ENCODE results near the gene GRIA4. TPM values are rescaled to one million over a fixed set of nuclear protein-coding genes. Genes with fewer than 3 reads are reported as not detected.

Gene GRIA4
- total RNA-seq, 1 experiment from 2014 or later, result not detected

- H3K4me1 ChIP-seq (replicated peaks; ENCODE audit: insufficient read depth), result no peaks in the 10 kb centered on the region
- H2AFZ ChIP-seq, result no peak overlapping the region
- no peaks in the 10 kb centered on the region for H3K27me3 ChIP-seq (ENCODE audit: insufficient read depth, low read depth)
- H3K27ac ChIP-seq, result no peak overlapping the region
- H3K36me3 ChIP-seq (ENCODE audit: low read depth), result no peaks in the 10 kb centered on the region
- intact Hi-C loops (cut with micrococcal nuclease; ENCODE audit: unreplicated experiment), result no loop called here
- no peak for TF ChIP-seq EZH2 (IDR thresholded peaks at IDR 0.05; ENCODE audit: low read depth)
- TF ChIP-seq, protein P1, sequence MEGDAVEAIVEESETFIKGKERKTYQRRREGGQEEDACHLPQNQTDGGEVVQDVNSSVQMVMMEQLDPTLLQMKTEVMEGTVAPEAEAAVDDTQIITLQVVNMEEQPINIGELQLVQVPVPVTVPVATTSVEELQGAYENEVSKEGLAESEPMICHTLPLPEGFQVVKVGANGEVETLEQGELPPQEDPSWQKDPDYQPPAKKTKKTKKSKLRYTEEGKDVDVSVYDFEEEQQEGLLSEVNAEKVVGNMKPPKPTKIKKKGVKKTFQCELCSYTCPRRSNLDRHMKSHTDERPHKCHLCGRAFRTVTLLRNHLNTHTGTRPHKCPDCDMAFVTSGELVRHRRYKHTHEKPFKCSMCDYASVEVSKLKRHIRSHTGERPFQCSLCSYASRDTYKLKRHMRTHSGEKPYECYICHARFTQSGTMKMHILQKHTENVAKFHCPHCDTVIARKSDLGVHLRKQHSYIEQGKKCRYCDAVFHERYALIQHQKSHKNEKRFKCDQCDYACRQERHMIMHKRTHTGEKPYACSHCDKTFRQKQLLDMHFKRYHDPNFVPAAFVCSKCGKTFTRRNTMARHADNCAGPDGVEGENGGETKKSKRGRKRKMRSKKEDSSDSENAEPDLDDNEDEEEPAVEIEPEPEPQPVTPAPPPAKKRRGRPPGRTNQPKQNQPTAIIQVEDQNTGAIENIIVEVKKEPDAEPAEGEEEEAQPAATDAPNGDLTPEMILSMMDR (conservative IDR thresholded peaks at IDR 0.05), result no peak
- POLR2A ChIA-PET (ENCODE audit: unreplicated experiment), result no interaction called here
- H3F3A ChIP-seq (ENCODE audit: insufficient read depth, low read depth), result no peaks in the 10 kb centered on the region
- no TSS peak for BruUV-seq (replicated peaks)
- H3K9me2 ChIP-seq (ENCODE audit: insufficient read depth), result no peaks in the 10 kb centered on the region
- CTCF ChIA-PET, result no interaction called here
- no peak overlapping the region for H3K4me3 ChIP-seq
- H3K79me2 ChIP-seq (ENCODE audit: low read depth), result no peaks in the 10 kb centered on the region
- no peaks in the 10 kb centered on the region for H4K20me1 ChIP-seq (ENCODE audit: insufficient read depth)
- no peak for DNase-seq
- H3K9me3 ChIP-seq (ENCODE audit: insufficient read depth, low read depth), result no peaks in the 10 kb centered on the region
- H3K4me2 ChIP-seq, result no peak overlapping the region
Measured at GRCh38 chr11:105598371-105598770, 11.5 kb upstream of the GRIA4 start.

- Histone ChIP-seq H3K27ac (no peak overlapping the region), H3K4me1 (replicated peaks; ENCODE audit: insufficient read depth) (no peaks in the 10 kb centered on the region), H3K9me3 (ENCODE audit: insufficient read depth, low read depth) (no peaks in the 10 kb centered on the region), H3F3A (ENCODE audit: insufficient read depth, low read depth) (no peaks in the 10 kb centered on the region), H3K27me3 (ENCODE audit: insufficient read depth, low read depth) (no peaks in the 10 kb centered on the region), H3K4me2 (no peak overlapping the region), H3K9me2 (ENCODE audit: insufficient read depth) (no peaks in the 10 kb centered on the region), H4K20me1 (ENCODE audit: insufficient read depth) (no peaks in the 10 kb centered on the region), H2AFZ (no peak overlapping the region), H3K79me2 (ENCODE audit: low read depth) (no peaks in the 10 kb centered on the region), H3K36me3 (ENCODE audit: low read depth) (no peaks in the 10 kb centered on the region), H3K4me3 (no peak overlapping the region)
- BruUV-seq (replicated peaks), result no TSS peak
- POLR2A ChIA-PET (ENCODE audit: unreplicated experiment), result no interaction called here
- intact Hi-C loops (cut with micrococcal nuclease; ENCODE audit: unreplicated experiment), result no loop called here
- no peak for DNase-seq
- CTCF ChIA-PET, result no interaction called here
- no peak for TF ChIP-seq EZH2 (IDR thresholded peaks at IDR 0.05; ENCODE audit: low read depth)
- TF ChIP-seq, protein P1 (conservative IDR thresholded peaks at IDR 0.05), result no peak
Measured at GRCh38 chr11:105603156-105603555, 6.7 kb upstream of the GRIA4 start.

DNA sequence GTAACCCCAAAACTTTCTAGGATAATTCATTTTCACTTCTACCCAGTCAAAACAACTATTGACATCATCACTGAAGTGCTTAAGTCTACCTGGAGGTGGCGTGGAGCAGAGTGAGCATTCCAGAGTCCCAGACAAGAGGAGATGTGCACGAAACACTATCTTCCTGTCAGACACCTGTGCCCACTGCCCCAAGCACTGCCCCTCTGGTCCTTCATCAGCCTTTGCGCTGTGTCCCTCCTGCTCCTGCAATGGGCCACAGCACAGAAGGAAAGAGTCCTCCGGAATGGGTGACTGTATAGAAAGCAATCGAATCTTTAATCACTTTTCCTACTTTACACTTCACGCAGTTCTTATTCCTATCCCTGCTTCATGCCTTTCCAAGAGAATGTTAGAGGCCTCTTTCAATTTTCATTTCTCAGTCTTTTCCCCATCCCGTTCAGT lies 512 bp upstream of the GRIA4 start:
- intact Hi-C loops (cut with micrococcal nuclease; ENCODE audit: unreplicated experiment), result no loop called here
- Histone ChIP-seq H3K4me2 (peak overlapping the region; percentile 33; the same call in 1 of the 2 replicates), H4K20me1 (ENCODE audit: insufficient read depth) (no peaks in the 10 kb centered on the region), H3K27me3 (ENCODE audit: insufficient read depth, low read depth) (no peaks in the 10 kb centered on the region), H3K4me1 (replicated peaks; ENCODE audit: insufficient read depth) (no peaks in the 10 kb centered on the region), H3K9me3 (ENCODE audit: insufficient read depth, low read depth) (no peaks in the 10 kb centered on the region), H3F3A (ENCODE audit: insufficient read depth, low read depth) (no peaks in the 10 kb centered on the region), H3K4me3 (no peak overlapping the region), H3K27ac (no peak overlapping the region), H3K9me2 (ENCODE audit: insufficient read depth) (no peaks in the 10 kb centered on the region), H2AFZ (peak overlapping the region; percentile 42; the same call in 1 of the 2 replicates), H3K79me2 (ENCODE audit: low read depth) (no peaks in the 10 kb centered on the region), H3K36me3 (ENCODE audit: low read depth) (no peaks in the 10 kb centered on the region)
- ChIA-PET POLR2A (ENCODE audit: unreplicated experiment) (no interaction called here), CTCF (no interaction called here)
- DNase-seq, result no peak
- no TSS peak for BruUV-seq (replicated peaks)
- no peak for TF ChIP-seq EZH2 (IDR thresholded peaks at IDR 0.05; ENCODE audit: low read depth)
- TF ChIP-seq, protein P1 (conservative IDR thresholded peaks at IDR 0.05), result peak; percentile 52
